Epithelial cell of proximal tubule (primary cell): ENCODE measurements around the gene RAB11FIP4. TPM values are rescaled to one million over a fixed set of nuclear protein-coding genes. Genes with fewer than 3 reads are reported as not detected.

Source experiments
- DNase-seq: peaks from one replicate; pipeline ENCODE4 v3.0.0-alpha.2; 2011; ENCODE audit warnings: low read depth
- H3K4me3 ChIP-seq: 2 replicates; pipeline ENCODE4 v1.5.1; 2011; ENCODE audit warnings: low read depth, mild to moderate bottlenecking, low read length
- CTCF ChIP-seq: conservative IDR thresholded peaks from 2 replicates; pipeline ENCODE4 v1.5.1; 2012; ENCODE audit warnings: low read depth, mild to moderate bottlenecking, low read length
- total RNA-seq: library from RNA; depleted of rRNA; stranded (reverse); fragments of >200 nt; gene quantifications from 2 replicates; pipeline ENCODE4 v1.2.3, GENCODE V29; 2015

RAB11FIP4 gene
- total RNA-seq, 1 donor from 2014 or later: 15.1 TPM

- TF ChIP-seq CTCF: no peak
- no peak overlapping the region for H3K4me3 ChIP-seq
- DNase-seq: no peak
These were observed 88.6 kb downstream of the RAB11FIP4 start for GRCh38 chr17:31480067-31480466.

GRCh38 chr17:31480904-31481782, 89.7 kb downstream of the RAB11FIP4 start:
- no peak overlapping the region for H3K4me3 ChIP-seq
- no peak for TF ChIP-seq CTCF
- DNase-seq: no peak

- TF ChIP-seq CTCF: no peak
- no peak for DNase-seq
- H3K4me3 ChIP-seq: no peak overlapping the region
These were observed 90.3 kb downstream of the RAB11FIP4 start for GRCh38 chr17:31481783-31482081.

- DNase-seq: no peak
- no peak for TF ChIP-seq CTCF
- H3K4me3 ChIP-seq: no peak overlapping the region
These were observed 93.3 kb downstream of the RAB11FIP4 start for GRCh38 chr17:31484821-31485220.

GRCh38 chr17:31486351-31487062, 95.0 kb downstream of the RAB11FIP4 start:
- TF ChIP-seq CTCF: no peak
- H3K4me3 ChIP-seq: no peak overlapping the region
- no peak for DNase-seq

- TF ChIP-seq CTCF: no peak
- H3K4me3 ChIP-seq: peak overlapping the region; percentile 49
- no peak for DNase-seq
These were observed 95.7 kb downstream of the RAB11FIP4 start for GRCh38 chr17:31487063-31487647.
